Astrocyte (in vitro differentiated cells and primary cell): Measurements from ENCODE around the gene SHISA7. TPM values are rescaled to one million over a fixed set of nuclear protein-coding genes. Genes with fewer than 3 reads are reported as not detected.

Source experiments
- DNase-seq: peaks from one replicate; pipeline ENCODE4 v3.0.0-alpha.2; 2010; ENCODE audit warnings: low read depth
- FAIRE-seq: peaks from 2 replicates; lab custom pipeline; 2011; peaks lifted over from hg19 to GRCh38; lab: Jason Lieb, UNC
- H2AFZ ChIP-seq: 2 replicates; pipeline ENCODE4 v1.6.0; 2012; ENCODE audit warnings: low read depth, low read length, inconsistent platforms
- H3K27ac ChIP-seq: 2 replicates; pipeline ENCODE4 v1.5.1; 2011; ENCODE audit warnings: low read depth, low read length, inconsistent platforms
- H3K27me3 ChIP-seq: 2 replicates; pipeline ENCODE4 v1.6.0; 2011; ENCODE audit warnings: low read length, inconsistent platforms; ENCODE audit not compliant: insufficient read depth
- H3K36me3 ChIP-seq: 2 replicates; pipeline ENCODE4 v1.5.1; 2011; ENCODE audit warnings: low read length, inconsistent platforms; ENCODE audit not compliant: insufficient read depth
- H3K4me1 ChIP-seq: 2 replicates; pipeline ENCODE4 v1.5.1; 2011; ENCODE audit warnings: low read length, inconsistent platforms; ENCODE audit not compliant: insufficient read depth
- H3K4me2 ChIP-seq: 2 replicates; pipeline ENCODE4 v1.6.0; 2012; ENCODE audit warnings: low read length, inconsistent platforms
- H3K4me3 ChIP-seq: 2 replicates; pipeline ENCODE4 v1.5.1; 2011; ENCODE audit warnings: low read depth, mild to moderate bottlenecking, low read length, inconsistent platforms; ENCODE audit not compliant: insufficient read depth
- H3K79me2 ChIP-seq: 2 replicates; pipeline ENCODE4 v1.6.0; 2012; ENCODE audit warnings: mild to moderate bottlenecking, low read length, inconsistent platforms; ENCODE audit not compliant: insufficient read depth
- H3K9ac ChIP-seq: 2 replicates; pipeline ENCODE4 v1.6.0; 2012; ENCODE audit warnings: mild to moderate bottlenecking, low read length, inconsistent platforms
- H3K9me3 ChIP-seq: 2 replicates; pipeline ENCODE4 v1.5.1; 2012; ENCODE audit warnings: low read depth, mild to moderate bottlenecking, low read length, inconsistent platforms; ENCODE audit not compliant: insufficient read depth
- H4K20me1 ChIP-seq: 2 replicates; pipeline ENCODE4 v1.6.0; 2012; ENCODE audit warnings: low read length, inconsistent platforms; ENCODE audit not compliant: insufficient read depth
- H3K27ac Mint-ChIP-seq: one replicate; pipeline ENCODE4 v1.8.0; 2021; ENCODE audit warnings: mild to moderate bottlenecking, mixed read lengths; ENCODE audit not compliant: unreplicated experiment
- H3K27me3 Mint-ChIP-seq: one replicate; pipeline ENCODE4 v1.8.0; 2021; ENCODE audit warnings: low read depth, mixed read lengths; ENCODE audit not compliant: unreplicated experiment
- H3K36me3 Mint-ChIP-seq: one replicate; pipeline ENCODE4 v1.8.0; 2021; ENCODE audit warnings: low read depth, mixed read lengths; ENCODE audit not compliant: unreplicated experiment
- H3K4me1 Mint-ChIP-seq: one replicate; pipeline ENCODE4 v1.8.0; 2021; ENCODE audit warnings: low read depth, mixed read lengths; ENCODE audit not compliant: unreplicated experiment
- H3K4me3 Mint-ChIP-seq: one replicate; pipeline ENCODE4 v1.8.0; 2021; ENCODE audit warnings: mild to moderate bottlenecking, moderate library complexity, mixed read lengths; ENCODE audit not compliant: unreplicated experiment
- H3K9me3 Mint-ChIP-seq: one replicate; pipeline ENCODE4 v1.8.0; 2021; ENCODE audit warnings: mild to moderate bottlenecking, mixed read lengths; ENCODE audit not compliant: unreplicated experiment
- EZH2 ChIP-seq: IDR thresholded peaks from 2 replicates; pipeline ENCODE4 v1.6.1; 2012; ENCODE audit warnings: mild to moderate bottlenecking, low read length, inconsistent platforms; ENCODE audit not compliant: insufficient read depth
- total RNA-seq: library from RNA; stranded (reverse); gene quantifications from 2 replicates; pipeline ENCODE4 v1.2.1, GENCODE V29; 2021
- TF ChIP-seq, protein P1 (sequence below): IDR thresholded peaks from 2 replicates; pipeline ENCODE4 v1.5.1; 2011; ENCODE audit warnings: low read depth, mild to moderate bottlenecking, inconsistent platforms, low read length, moderate library complexity; ENCODE audit not compliant: insufficient read depth

SHISA7 gene
- total RNA-seq, 1 donor from 2014 or later = 0.09 TPM

DNA sequence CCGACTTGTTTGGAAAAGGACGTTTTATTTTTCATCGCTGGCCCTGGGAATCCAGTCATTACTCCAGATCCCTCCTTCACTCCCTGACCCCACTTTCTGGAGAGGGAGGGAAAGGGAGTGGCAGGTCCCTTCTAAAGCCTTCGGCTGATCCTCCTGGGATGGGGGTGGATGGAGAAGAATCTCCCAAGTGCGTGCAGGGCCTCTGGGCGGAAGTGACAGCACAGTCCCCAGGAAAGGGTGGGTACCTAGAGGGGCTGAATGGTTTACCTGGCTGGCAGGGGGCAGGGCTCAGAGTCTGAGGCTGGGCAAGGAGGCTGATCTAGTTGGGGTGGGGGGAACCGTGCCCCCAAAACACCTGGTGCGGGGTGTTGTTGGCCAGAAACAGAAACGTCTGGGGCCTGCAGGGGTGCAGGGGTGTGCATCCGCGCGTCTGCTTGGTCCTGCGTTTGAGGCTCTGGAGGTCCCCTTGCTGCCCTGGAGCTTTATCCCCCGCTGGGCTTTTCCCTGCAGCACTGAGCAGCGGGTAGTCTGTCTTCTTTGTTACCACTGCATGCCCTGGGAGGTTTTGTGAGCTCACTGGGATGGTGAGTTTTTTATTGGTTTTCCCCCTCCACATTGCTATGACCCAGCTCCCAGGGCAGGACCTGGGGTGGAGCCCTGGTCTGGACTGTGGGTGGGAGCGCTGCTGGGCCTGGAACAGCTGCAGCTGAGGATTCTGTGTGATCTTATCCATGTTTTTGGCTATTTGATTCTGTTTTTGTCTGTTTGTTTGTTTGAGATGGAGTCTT lies 30.3 kb upstream of the SHISA7 start:
- no peaks in the 10 kb centered on the region for H3K9me3 ChIP-seq
- DNase-seq = no peak
- Mint-ChIP-seq H3K4me1 (peaks cover 7% of the 10 kb centered on the region), H3K9me3 (no peaks in the 10 kb centered on the region), H3K27me3 (no peaks in the 10 kb centered on the region), H3K36me3 (no peaks in the 10 kb centered on the region), H3K4me3 (no peak overlapping the region), H3K27ac (no peak overlapping the region)
- no peaks in the 10 kb centered on the region for H3K36me3 ChIP-seq
- peak overlapping the region; percentile 56 for H2AFZ ChIP-seq
- H3K27ac ChIP-seq = peak overlapping the region; percentile 1
- peaks cover 9% of the 10 kb centered on the region for H3K79me2 ChIP-seq
- H3K9ac ChIP-seq = peak overlapping the region; percentile 54
- H3K4me3 ChIP-seq = no peak overlapping the region
- no peaks in the 10 kb centered on the region for H3K27me3 ChIP-seq
- H3K4me1 ChIP-seq = peaks cover 33% of the 10 kb centered on the region
- no peak for FAIRE-seq
- no peaks in the 10 kb centered on the region for H4K20me1 ChIP-seq
- TF ChIP-seq EZH2 = no peak
- TF ChIP-seq, protein P1, sequence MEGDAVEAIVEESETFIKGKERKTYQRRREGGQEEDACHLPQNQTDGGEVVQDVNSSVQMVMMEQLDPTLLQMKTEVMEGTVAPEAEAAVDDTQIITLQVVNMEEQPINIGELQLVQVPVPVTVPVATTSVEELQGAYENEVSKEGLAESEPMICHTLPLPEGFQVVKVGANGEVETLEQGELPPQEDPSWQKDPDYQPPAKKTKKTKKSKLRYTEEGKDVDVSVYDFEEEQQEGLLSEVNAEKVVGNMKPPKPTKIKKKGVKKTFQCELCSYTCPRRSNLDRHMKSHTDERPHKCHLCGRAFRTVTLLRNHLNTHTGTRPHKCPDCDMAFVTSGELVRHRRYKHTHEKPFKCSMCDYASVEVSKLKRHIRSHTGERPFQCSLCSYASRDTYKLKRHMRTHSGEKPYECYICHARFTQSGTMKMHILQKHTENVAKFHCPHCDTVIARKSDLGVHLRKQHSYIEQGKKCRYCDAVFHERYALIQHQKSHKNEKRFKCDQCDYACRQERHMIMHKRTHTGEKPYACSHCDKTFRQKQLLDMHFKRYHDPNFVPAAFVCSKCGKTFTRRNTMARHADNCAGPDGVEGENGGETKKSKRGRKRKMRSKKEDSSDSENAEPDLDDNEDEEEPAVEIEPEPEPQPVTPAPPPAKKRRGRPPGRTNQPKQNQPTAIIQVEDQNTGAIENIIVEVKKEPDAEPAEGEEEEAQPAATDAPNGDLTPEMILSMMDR = no peak
- H3K4me2 ChIP-seq = peak overlapping the region; percentile 37

DNA sequence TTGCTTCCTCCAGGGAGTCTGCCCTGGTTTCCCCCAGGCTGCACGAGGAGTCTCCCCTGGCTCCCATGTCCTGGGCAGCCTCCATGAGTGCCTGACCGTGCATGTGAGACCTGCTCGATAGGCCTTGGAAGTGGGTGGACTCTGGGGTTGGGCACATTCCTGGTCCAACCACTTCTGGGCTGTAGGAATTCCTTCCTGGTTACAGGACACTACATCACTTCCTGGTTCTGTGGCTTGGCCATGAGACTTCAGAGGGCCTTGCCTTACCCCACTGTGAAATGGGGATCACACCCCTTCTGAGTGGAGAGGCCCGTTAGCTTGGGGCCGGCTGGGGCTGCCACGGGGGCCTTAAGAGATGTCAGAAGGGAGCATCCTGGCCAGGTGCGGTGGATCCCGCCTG lies 29.4 kb upstream of the SHISA7 start:
- TF ChIP-seq, protein P1 = no peak
- no peak for TF ChIP-seq EZH2
- peak; percentile 86 for DNase-seq

DNA sequence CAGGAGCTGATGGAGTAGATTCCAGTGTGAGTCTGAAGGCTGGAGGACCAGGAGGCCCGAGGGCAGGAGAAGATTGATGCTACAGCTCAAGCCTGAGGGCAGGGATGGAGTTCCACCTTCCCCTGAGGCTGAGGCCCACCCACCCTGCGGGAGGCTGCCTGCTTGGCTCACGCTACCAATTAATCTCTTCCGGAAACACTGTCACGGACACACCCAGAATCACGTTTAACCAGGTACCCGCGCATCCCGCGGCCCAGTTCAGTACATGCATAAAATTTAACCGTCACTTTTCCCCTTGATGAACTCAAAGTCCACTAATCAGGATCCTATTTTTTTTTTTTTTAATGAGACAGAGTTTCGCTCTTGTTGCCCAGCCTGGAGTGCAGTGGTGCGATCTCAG lies 28.2 kb upstream of the SHISA7 start:
- H3K4me3 ChIP-seq = no peak overlapping the region
- no peaks in the 10 kb centered on the region for H3K27me3 ChIP-seq
- no peak for TF ChIP-seq EZH2
- TF ChIP-seq, protein P1 = no peak
- no peak overlapping the region for H3K4me3 Mint-ChIP-seq
- H3K79me2 ChIP-seq = no peaks in the 10 kb centered on the region
- H3K27ac ChIP-seq = no peak overlapping the region
- no peak for FAIRE-seq
- no peaks in the 10 kb centered on the region for H3K9me3 ChIP-seq
- no peak overlapping the region for H2AFZ ChIP-seq
- H3K4me1 ChIP-seq = peaks cover 33% of the 10 kb centered on the region
- no peaks in the 10 kb centered on the region for H3K9me3 Mint-ChIP-seq
- H3K27me3 Mint-ChIP-seq = no peaks in the 10 kb centered on the region
- H4K20me1 ChIP-seq = no peaks in the 10 kb centered on the region
- H3K4me2 ChIP-seq = no peak overlapping the region
- H3K9ac ChIP-seq = no peak overlapping the region
- peaks cover 3% of the 10 kb centered on the region for H3K4me1 Mint-ChIP-seq
- no peak for DNase-seq
- no peaks in the 10 kb centered on the region for H3K36me3 ChIP-seq
- no peaks in the 10 kb centered on the region for H3K36me3 Mint-ChIP-seq
- H3K27ac Mint-ChIP-seq = peak overlapping the region; percentile 81

More for the DNA sequence above, 29.4 kb upstream of the SHISA7 start:
- Histone ChIP-seq H3K79me2 (no peaks in the 10 kb centered on the region), H3K4me3 (no peak overlapping the region), H3K4me2 (peak overlapping the region; percentile 16), H4K20me1 (no peaks in the 10 kb centered on the region), H2AFZ (no peak overlapping the region), H3K9ac (peak overlapping the region; percentile 54), H3K36me3 (no peaks in the 10 kb centered on the region), H3K27ac (peak overlapping the region; percentile 1), H3K9me3 (no peaks in the 10 kb centered on the region), H3K27me3 (no peaks in the 10 kb centered on the region), H3K4me1 (peaks cover 33% of the 10 kb centered on the region)
- peak; percentile 29 for FAIRE-seq
- Mint-ChIP-seq H3K27me3 (no peaks in the 10 kb centered on the region), H3K27ac (no peak overlapping the region), H3K4me1 (peaks cover 3% of the 10 kb centered on the region), H3K4me3 (no peak overlapping the region), H3K9me3 (no peaks in the 10 kb centered on the region), H3K36me3 (no peaks in the 10 kb centered on the region)
